OCI-LY3 (cell line): ENCODE results near the gene THBS2.

Experiments
- EZH2phosphoT487 ChIP-seq: fragments of 200-600 bp; shearing (Covaris generic); IDR thresholded peaks from 2 replicates; pipeline ENCODE4 v1.6.1; 2018; ENCODE audit warnings: antibody characterized with exemption, mixed run types, low read depth
- TF ChIP-seq, protein P1 (sequence below): fragments of 200-600, 300-600 bp; sonication (generic); IDR thresholded peaks from 2 replicates; pipeline ENCODE4 v1.5.1; 2014; ENCODE audit warnings: antibody characterized with exemption, low read length, low read depth

GRCh38 chr6:169243661-169244060, 10.0 kb downstream of the THBS2 start:
- TF ChIP-seq, protein P1, sequence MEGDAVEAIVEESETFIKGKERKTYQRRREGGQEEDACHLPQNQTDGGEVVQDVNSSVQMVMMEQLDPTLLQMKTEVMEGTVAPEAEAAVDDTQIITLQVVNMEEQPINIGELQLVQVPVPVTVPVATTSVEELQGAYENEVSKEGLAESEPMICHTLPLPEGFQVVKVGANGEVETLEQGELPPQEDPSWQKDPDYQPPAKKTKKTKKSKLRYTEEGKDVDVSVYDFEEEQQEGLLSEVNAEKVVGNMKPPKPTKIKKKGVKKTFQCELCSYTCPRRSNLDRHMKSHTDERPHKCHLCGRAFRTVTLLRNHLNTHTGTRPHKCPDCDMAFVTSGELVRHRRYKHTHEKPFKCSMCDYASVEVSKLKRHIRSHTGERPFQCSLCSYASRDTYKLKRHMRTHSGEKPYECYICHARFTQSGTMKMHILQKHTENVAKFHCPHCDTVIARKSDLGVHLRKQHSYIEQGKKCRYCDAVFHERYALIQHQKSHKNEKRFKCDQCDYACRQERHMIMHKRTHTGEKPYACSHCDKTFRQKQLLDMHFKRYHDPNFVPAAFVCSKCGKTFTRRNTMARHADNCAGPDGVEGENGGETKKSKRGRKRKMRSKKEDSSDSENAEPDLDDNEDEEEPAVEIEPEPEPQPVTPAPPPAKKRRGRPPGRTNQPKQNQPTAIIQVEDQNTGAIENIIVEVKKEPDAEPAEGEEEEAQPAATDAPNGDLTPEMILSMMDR = no peak
- no peak for TF ChIP-seq EZH2phosphoT487
